Panc1 (cell line): ENCODE results near the gene CDYL2.

Experiments used
- TCF7L2 ChIP-seq: IDR thresholded peaks from 2 replicates; pipeline ENCODE4 v1.6.1; 2011; ENCODE audit warnings: mild to moderate bottlenecking, low read depth, low read length, inconsistent platforms
- TF ChIP-seq, protein P1 (sequence below): fragments of 450-650 bp; IDR thresholded peaks from 2 replicates; pipeline ENCODE4 v1.5.1; 2017; ENCODE audit warnings: mild to moderate bottlenecking

DNA sequence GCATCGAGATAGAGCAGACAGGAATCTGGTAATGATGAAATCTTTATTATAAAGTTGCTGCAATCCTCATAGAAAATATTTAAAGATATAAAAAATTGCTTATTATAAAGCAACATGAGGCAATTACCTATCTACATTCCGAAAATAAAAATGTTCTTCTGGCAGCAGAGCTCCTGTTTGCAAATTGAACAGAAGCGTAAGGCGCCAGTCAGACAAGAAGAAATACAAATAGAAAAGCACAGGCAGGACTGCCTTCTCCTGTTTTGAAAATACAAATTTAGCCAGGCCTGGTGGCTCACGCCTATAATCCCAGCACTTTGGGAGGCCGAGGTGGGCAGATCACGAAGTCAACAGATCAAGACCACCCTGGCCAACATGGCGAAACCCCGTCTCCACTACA, 95.6 kb downstream of the CDYL2 start:
- TF ChIP-seq, protein P1, sequence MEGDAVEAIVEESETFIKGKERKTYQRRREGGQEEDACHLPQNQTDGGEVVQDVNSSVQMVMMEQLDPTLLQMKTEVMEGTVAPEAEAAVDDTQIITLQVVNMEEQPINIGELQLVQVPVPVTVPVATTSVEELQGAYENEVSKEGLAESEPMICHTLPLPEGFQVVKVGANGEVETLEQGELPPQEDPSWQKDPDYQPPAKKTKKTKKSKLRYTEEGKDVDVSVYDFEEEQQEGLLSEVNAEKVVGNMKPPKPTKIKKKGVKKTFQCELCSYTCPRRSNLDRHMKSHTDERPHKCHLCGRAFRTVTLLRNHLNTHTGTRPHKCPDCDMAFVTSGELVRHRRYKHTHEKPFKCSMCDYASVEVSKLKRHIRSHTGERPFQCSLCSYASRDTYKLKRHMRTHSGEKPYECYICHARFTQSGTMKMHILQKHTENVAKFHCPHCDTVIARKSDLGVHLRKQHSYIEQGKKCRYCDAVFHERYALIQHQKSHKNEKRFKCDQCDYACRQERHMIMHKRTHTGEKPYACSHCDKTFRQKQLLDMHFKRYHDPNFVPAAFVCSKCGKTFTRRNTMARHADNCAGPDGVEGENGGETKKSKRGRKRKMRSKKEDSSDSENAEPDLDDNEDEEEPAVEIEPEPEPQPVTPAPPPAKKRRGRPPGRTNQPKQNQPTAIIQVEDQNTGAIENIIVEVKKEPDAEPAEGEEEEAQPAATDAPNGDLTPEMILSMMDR, result no peak
- TF ChIP-seq TCF7L2, result no peak
